Measurements from ENCODE around the gene PLP1. TPM values are rescaled to one million over a fixed set of nuclear protein-coding genes. Genes with fewer than 3 reads are reported as not detected.

PLP1 gene
- total and polyA plus RNA-seq, 9 donors, result 0.98 to 17.4 (median 5.5) TPM

DNA sequence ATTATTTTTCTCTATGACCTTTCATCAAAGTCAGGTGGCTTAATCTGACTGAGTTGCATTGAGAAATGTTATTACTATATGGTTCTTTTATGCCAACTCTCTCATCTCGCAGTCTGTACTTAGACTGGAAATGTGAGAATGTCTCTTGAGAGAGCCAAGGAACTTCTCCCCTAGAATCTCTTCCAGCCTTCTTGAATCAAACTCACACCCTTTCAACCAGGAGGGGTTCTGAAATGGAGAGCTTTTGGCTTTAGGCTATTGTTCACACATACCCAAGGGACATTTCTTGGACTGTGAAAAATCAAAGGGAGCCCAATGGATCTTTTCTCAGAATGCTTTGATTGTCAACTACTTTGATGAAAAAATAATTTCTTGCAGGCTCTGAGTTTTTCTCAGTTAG lies 5.1 kb downstream of the PLP1 start:
- no peaks in the 10 kb centered on the region for H3K36me3 ChIP-seq
- WGBS, 3 donors, result 81 to 93% (median 81%) methylated on average over 1 of the region's 1 CpG
- peaks cover 4% of the 10 kb centered on the region for H3K4me1 ChIP-seq (ENCODE audit: insufficient read depth)
- no peak for DNase-seq
- TF ChIP-seq, protein P1, sequence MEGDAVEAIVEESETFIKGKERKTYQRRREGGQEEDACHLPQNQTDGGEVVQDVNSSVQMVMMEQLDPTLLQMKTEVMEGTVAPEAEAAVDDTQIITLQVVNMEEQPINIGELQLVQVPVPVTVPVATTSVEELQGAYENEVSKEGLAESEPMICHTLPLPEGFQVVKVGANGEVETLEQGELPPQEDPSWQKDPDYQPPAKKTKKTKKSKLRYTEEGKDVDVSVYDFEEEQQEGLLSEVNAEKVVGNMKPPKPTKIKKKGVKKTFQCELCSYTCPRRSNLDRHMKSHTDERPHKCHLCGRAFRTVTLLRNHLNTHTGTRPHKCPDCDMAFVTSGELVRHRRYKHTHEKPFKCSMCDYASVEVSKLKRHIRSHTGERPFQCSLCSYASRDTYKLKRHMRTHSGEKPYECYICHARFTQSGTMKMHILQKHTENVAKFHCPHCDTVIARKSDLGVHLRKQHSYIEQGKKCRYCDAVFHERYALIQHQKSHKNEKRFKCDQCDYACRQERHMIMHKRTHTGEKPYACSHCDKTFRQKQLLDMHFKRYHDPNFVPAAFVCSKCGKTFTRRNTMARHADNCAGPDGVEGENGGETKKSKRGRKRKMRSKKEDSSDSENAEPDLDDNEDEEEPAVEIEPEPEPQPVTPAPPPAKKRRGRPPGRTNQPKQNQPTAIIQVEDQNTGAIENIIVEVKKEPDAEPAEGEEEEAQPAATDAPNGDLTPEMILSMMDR (IDR thresholded peaks at IDR 0.05), result no peak
- TF ChIP-seq EP300 (IDR thresholded peaks at IDR 0.05) (no peak), POLR2A (IDR thresholded peaks at IDR 0.05) (no peak)
- no peaks in the 10 kb centered on the region for H3K27me3 ChIP-seq
- H3K4me3 ChIP-seq, result no peak overlapping the region
- H3K27ac ChIP-seq, result no peak overlapping the region
- intact Hi-C loops (cut with DNase I), result no loop called here
- no peaks in the 10 kb centered on the region for H3K9me3 ChIP-seq

DNA sequence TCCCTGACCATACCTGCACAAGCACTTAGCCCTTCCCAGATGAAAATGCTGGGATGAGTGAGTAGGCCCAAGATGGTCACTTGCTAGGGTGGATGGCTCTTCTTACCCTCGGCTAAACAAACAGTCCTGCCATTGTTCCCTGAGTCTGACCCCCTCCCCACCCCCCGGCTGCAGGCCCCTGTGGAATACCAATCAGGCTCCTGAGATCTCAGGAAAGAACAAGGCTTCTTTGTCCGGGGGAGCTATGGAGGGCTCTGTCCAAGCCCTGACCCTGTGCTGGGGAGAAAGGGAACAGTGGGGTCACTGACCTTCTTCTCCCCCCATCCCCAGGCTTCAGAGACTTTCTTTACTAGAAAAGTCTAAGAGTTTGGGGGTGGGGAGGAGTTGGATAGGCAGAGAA lies 6.0 kb downstream of the PLP1 start:
- intact Hi-C loops (cut with DNase I), result no loop called here
- Histone ChIP-seq H3K27me3 (no peaks in the 10 kb centered on the region), H3K36me3 (no peaks in the 10 kb centered on the region), H3K9me3 (no peaks in the 10 kb centered on the region), H3K4me3 (no peak overlapping the region), H3K4me1 (ENCODE audit: insufficient read depth) (peaks cover 2% of the 10 kb centered on the region), H3K27ac (no peak overlapping the region)
- no peak for DNase-seq
- WGBS, 3 donors, result 76 to 78% (median 76%) methylated on average over 3 of the region's 3 CpGs
- TF ChIP-seq, protein P1 (IDR thresholded peaks at IDR 0.05), result no peak
- no peak for TF ChIP-seq POLR2A (IDR thresholded peaks at IDR 0.05)
- TF ChIP-seq EP300 (IDR thresholded peaks at IDR 0.05), result no peak

DNA sequence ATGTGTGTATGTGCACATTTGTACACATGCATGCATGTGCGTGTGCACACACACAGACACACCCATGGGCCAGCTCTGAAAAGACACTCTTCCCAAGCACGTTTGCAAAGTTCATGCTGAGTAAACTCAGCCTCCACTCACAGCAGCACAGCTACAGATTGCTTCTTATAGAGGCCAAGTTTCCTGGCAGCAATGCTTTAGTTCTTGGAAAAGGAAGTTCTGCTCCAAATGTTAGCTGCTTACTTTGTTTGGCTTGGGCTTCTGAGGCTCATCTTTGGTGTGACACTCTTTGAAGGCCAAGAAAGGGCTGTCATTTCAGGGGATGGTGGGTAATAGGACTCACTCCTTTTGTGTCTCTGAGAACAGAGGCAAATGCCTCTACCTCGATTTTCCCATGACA lies 6.6 kb downstream of the PLP1 start:
- Histone ChIP-seq H3K36me3 (no peaks in the 10 kb centered on the region), H3K27ac (no peak overlapping the region), H3K4me3 (no peak overlapping the region), H3K4me1 (ENCODE audit: insufficient read depth) (peaks cover 2% of the 10 kb centered on the region), H3K9me3 (no peaks in the 10 kb centered on the region), H3K27me3 (no peaks in the 10 kb centered on the region)
- DNase-seq, result no peak
- TF ChIP-seq POLR2A (IDR thresholded peaks at IDR 0.05) (no peak), EP300 (IDR thresholded peaks at IDR 0.05) (no peak)
- TF ChIP-seq, protein P1 (IDR thresholded peaks at IDR 0.05), result no peak
- 43 to 55% (median 48%) methylated on average over 3 of the region's 3 CpGs for WGBS, 3 donors
- intact Hi-C loops (cut with DNase I), result no loop called here

DNA sequence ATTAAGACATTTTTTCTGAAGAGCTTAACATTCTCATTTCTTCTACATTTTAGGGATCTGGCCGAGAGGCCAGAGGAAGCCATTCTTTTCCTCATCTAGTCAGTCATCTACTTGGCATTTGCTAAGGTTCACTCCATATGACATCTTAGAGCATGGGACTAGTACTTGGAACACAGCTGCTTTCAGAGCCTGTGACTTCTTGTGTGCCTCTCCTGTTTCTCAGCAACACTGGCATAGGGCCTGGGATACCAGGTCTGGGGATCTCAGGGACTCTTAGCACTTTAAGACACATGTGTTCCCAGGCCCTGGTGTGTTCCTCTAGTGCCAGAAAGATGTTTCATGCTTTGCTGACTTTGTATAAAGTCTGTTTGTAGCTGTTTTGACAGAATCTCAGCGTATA lies 7.3 kb downstream of the PLP1 start:
- Histone ChIP-seq H3K4me1 (ENCODE audit: insufficient read depth) (peaks cover 2% of the 10 kb centered on the region), H3K4me3 (no peak overlapping the region), H3K36me3 (no peaks in the 10 kb centered on the region), H3K9me3 (no peaks in the 10 kb centered on the region), H3K27me3 (no peaks in the 10 kb centered on the region), H3K27ac (no peak overlapping the region)
- WGBS, 3 donors, result 63 to 80% (median 74%) methylated on average over 2 of the region's 2 CpGs
- no peak for DNase-seq
- TF ChIP-seq, protein P1 (IDR thresholded peaks at IDR 0.05), result no peak
- TF ChIP-seq POLR2A (IDR thresholded peaks at IDR 0.05), result no peak
- no peak for TF ChIP-seq EP300 (IDR thresholded peaks at IDR 0.05)
- intact Hi-C loops (cut with DNase I), result no loop called here

DNA sequence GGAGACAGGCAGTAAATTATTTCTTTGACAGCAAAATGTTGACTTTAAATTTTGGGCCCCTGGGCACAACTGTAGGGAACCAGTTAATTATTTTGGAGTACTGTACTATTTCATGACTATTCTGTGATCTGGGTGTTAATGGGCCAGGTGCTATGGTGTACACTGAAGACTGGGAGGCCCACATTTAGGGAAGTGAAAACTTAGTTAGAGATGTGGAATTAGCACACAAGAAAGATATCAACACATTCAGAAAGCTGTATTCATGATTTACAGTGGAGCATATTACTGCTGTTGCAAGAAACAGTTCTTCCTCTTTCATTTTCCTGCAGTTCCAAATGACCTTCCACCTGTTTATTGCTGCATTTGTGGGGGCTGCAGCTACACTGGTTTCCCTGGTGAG lies 12.4 kb downstream of the PLP1 start:
- no peaks in the 10 kb centered on the region for H3K9me3 ChIP-seq
- H3K4me1 ChIP-seq (ENCODE audit: insufficient read depth), result no peaks in the 10 kb centered on the region
- no peak overlapping the region for H3K4me3 ChIP-seq
- DNase-seq, result no peak
- intact Hi-C loops (cut with DNase I), result no loop called here
- no peaks in the 10 kb centered on the region for H3K36me3 ChIP-seq
- H3K27me3 ChIP-seq, result no peaks in the 10 kb centered on the region
- H3K27ac ChIP-seq, result no peak overlapping the region
- TF ChIP-seq EP300 (IDR thresholded peaks at IDR 0.05), result no peak
- TF ChIP-seq, protein P1 (IDR thresholded peaks at IDR 0.05), result no peak
- no peak for TF ChIP-seq POLR2A (IDR thresholded peaks at IDR 0.05)
